NCI-H82 treated with DMSO at 0.1 percent for 48 hours (cell line): ENCODE results near the gene DAPL1.
A peak's percentile ranks its signal among the peaks of the same experiment; 100 is the strongest.

Experiments used
- DNase-seq: peaks from one replicate; lab custom pipeline; 2025; ENCODE audit not compliant: unreplicated experiment; lab: John Stamatoyannopoulos, UW

DAPL1 gene

DNA sequence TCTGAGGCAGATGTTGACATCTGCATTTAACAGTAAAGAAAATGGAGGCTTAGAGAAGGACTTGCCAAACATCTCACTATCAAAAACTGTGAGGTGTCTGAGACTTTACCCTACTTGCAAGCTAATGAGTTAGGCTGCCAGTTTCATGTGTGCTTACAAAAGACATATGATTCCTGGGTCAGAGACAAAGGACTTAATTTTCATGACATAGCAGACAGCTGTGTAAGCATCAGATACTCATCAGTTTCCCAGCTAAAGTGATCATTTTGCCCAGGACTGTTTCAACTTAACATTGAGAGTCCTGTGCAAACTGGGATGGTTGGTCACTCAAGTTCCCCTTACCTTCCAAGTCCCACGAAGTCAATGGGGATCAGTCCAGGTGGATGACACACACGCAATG, 18.9 kb upstream of the DAPL1 start:
- no peak for DNase-seq

DNA sequence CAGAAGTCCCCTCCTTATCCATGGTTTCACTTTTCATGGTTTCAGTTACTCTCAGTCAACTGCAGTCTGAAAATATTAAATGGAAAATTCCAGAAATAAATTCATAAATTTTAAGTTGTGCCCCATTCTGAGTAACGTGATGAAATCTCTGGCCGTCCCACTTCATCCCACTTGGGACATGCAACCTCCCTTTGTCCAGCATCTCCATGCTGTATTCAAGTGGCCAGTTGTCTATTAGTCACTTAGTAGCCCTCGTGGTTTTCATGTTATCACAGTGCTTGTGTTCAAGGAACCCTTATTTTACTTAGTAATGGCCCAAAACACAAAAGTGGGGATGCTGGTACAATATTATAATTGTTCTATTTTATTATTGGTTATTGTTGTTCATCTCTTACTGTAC, 18.0 kb upstream of the DAPL1 start:
- no peak for DNase-seq

DNA sequence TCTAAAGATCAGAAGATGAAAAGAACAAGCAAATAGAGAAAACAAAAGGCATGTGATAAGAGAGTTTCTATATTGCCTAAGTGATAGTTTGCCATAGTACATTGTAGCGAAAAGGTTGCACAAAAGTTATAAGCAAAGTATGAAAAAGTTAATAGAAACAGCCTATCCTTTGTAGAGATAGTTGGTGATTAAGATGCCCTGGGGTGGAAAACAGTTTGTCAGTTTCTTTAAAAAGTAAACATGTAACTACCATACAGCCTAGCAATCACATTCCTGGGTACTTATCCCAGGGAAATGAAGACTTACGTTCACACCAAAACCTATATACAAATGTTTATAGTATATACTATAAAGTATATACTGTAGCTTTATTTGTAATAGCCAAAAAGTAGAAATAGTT, 16.9 kb upstream of the DAPL1 start:
- DNase-seq, result no peak

DNA sequence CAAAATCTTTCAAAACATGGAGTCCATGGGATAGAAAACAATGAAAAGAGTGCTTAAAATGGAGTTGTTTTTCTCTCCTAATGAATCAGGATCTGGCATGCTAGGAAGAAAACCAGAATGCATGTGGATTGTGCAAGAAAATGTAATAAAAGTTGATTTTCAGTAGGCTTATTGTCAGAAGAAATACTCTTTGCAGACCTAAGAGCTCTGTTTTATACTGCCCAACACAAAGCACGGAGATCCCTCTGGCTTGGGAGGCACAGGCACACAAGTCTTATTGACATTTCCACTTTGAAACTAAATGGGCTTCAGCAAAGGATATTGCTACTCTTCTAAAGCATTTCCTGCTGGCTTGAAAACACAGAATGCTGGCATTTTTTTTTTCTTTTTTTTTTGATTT, 15.5 kb upstream of the DAPL1 start:
- no peak for DNase-seq

DNA sequence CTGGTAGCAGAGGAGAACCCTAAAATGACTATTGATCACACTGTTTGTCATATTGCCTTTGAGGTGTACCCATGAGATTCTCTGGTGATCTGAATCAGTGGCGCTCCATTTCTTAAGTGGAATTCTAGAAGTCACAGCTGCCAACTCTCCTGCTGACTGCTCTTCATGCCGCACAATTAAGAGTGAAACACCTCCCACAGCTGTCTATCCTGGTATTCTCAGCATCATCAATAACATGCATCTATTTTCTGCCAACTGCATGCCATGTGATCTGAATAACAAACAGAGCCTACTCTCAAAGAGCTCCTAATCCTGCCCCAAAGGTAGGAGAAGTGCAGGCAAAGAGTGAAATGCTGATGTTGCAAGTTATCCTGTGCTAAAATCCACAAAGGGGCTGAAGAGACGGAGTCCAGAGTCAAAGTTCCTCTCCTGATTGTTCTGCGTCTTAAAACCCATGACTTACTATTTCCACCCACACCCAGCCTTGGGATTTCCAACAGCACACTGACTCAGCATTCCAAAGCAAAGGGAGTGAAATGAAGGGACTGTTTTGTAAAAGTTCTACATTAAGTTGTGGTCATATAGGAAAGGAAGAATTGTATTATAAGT, 13.7 kb upstream of the DAPL1 start:
- no peak for DNase-seq

DNA sequence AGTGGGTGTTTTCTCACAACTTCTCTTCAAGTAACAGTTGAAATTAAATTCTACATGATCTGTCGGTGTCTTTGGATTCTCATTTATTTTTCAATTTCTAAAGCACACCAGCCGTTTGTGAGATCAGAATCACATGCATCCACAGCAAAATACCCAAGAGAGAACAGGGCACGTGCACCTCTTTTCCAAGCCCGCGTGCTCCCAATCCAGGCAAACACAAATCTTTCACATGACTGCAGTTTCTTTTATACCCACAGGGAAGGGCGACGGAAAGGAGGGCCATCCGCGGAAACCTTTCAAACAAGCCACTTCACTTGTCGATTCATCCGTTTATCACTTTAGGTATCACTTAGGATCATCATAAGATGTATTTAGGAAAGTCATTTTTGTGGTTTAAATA, 13.0 kb upstream of the DAPL1 start:
- no peak for DNase-seq

DNA sequence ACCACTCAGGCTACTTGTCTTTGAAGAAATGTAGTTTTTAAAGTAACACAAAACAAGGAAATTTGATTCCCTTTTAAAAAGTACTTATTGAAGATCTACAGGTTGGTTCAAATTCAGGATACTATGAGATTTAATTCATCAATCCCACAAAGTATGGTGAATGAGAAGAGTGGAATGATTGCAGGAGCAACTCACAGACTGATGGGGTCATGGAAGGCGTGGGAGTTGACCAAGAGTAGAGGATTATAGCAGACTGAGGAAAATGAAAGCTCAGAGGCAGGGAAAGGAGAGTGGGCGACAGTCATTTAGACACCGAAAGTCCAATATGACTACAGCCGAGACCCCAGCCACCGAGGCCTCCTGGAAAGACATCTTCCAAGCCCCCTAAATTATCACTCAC, 12.5 kb upstream of the DAPL1 start:
- no peak for DNase-seq

DNA sequence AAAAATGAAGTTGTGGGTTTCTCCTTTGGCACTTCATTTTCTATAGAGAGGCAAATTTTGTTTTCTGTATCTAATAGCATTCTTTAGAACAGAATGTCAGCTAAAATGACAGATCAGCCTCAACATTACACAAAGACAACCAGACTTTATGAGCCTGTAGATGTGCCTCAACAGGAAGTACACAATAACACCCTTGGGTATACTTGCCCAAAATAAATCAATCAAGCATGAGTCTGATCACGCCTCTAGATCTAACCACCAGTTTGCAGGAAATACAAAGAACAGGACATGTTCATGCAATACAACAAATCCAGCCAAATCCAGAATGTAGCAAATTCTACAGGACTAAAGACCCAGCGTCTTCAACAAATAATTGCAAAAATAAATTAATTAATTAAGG, 11.2 kb upstream of the DAPL1 start:
- DNase-seq, result no peak

DNA sequence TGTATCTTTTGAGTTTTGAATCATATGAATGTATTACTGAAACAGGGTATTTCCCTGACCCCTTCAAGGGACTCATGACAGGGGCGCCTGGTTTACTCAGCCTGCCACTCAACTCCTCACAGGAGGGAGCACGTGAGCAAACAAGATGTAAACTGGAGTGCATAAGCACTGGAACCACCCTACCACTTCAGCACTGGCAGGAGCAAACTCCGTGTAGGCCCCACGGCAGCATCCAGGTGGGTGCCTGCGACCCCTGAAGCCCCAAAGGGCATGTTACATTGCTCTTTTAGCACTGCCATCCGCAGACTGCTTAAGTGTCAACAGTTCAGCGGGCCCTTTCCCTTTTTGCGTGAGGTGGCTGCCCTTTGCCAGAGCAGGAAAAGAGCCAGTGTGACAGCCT, 8.2 kb upstream of the DAPL1 start:
- no peak for DNase-seq

DNA sequence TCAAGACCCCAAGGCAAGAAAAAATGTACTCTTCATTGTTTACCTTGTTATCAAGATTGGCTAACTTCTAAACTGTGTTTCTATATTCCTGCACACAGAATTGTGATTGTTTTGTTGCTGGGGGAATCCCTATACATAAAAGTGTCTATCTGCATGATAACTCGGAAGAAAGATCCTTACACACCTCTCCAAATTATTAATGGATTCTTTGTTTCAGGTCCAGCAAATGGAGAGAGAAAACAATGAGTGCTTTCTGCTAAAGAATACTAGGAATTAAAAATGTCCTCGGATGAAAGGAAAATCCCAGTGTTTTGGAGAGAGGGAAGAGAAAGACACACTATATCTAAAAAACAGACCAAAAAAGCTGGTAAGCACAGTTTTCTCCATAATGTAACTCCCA, 6.2 kb upstream of the DAPL1 start:
- DNase-seq, result no peak

DNA sequence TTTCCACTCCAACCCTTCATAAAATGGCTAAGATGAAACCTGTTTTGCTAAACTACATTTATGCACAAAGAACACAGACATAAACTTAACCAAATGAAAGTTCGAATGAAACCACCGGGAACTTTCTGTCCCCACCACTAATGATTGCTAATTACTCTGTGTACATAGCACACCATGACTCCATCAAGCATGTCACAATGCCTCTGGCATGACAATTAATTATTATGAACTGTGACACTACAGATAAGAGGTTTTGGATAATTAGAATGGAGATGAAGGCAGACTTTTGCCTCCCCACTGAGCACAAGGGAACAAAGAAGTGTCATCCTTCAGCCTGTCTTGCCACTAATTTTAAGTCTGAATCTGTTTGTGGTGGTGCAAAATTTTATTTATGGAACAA, 1.5 kb downstream of the DAPL1 start:
- no peak for DNase-seq

DNA sequence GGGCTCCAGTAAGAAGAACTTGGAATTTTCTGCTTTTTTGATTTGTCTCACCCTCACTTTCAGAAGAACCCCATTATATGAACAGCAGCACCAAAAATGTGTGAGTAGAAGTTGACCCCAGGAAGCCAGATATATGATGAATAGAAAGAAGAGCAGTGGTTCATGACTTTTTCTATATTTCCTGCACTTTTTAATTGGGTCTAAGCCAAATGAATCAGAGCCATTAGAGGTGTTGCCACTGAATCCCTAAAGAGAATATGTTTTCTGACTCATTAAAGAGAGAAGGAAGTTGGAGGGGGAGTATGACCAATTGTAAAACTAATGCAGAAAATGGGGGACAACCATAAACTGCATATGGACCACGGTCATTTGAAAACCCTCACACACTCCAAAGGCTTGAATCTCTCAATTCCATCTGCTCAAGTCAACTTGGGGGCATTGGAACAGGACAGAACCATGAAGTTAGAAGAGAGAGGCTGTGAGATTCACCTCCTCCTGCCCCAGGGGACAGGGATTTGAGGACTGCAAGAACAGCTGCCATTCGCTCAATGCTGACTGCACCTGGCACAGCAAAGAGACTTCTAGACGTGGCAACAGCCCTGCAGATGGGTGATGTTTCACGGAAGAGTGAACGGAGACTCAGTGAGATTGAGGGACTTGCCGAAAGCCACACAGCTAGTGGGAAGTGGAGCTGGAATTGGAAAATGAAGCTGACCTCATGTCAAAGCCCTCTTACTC, 3.0 kb downstream of the DAPL1 start:
- no peak for DNase-seq

DNA sequence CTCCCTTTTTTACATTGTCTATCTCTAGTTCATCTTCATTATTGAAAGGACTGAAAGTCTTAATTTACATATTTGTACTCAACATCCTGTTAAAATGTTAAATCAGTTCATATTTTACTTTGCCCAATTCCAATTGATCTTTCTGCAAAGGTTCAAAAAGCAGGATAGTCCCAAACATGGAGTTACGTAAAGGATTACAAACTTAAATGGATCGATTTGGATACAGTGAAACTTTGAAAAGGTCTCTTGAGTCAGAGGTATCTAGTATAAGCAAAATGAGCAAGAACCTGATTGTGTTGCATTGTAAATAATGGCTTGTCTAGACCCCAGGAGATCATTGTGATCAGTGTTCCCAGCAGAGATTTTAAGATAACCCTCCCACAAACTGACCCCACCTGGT, 4.1 kb downstream of the DAPL1 start:
- no peak for DNase-seq

DNA sequence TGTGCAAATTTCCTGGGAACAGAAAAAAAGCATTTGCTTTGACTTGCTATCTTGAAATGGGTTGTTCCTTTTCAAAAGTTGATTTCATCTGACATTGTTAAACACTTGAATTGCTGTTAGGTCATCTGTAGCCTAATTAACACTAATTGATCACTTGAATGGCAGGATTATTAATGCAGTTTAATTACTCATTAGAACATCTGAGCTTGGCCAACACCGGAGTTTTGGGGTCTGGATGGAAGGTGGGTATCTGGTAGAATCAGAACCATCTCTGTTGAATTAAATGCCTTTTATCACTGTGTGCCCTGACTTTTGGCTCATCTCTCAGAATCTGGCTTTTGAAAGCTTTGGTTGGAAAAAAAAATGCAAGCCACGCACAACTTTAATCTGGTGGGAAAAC, 8.4 kb downstream of the DAPL1 start:
- DNase-seq, result no peak

DNA sequence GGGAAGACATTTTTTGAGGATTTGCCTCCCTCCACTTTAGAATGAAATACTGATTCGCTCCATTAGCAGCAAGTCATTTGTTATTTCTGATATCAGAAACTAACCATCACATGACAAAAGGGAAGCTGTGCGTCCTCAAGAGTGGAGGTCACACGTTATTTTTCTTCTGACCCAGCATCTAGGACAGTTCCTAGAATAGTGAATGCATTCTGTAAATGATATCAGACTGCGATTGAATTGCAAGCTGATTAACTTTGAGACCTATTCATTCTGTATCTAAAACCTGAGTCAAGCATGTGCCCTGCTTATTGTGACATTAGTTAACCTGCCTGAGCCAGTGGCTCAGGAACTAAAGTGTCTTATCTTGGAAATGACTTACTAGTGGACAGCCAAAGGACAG, 10.1 kb downstream of the DAPL1 start:
- no peak for DNase-seq

DNA sequence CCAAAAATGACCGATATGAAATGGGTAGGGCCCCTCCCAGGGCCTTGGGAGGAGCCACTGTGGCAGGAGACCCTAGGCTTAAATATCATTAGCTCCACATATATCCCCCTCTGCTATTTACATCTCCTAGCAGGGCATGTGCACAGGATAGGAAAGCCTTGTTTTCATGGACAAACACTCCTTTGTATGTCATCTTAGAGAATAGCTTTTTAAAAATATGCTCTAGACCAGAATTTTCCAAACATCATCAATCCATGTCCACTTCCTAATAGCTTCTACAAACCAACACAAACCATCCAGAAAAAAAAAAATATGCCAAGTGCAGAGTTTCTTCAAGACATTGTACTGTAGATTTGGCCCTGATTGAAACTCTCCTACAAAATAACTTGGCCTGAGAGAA, 10.8 kb downstream of the DAPL1 start:
- no peak for DNase-seq

DNA sequence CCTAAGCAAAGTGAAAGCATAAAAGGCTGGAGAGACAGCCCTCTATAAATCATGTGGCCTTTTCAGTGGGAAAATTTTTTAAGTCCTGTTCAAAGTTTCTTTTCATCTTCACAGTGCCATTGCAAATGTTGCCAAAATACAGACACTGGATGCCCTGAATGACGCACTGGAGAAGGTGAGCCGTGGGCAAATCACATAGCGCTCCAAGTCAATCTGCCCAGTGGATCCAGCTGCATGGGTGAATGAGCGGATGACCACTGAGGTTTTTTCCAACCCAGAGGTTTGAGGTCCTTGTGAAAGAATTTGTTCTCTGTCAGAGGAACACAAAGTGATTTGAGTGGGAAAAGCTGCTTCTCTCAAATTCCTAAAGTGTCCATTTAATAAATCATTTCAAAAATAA, 11.8 kb downstream of the DAPL1 start:
- no peak for DNase-seq

DNA sequence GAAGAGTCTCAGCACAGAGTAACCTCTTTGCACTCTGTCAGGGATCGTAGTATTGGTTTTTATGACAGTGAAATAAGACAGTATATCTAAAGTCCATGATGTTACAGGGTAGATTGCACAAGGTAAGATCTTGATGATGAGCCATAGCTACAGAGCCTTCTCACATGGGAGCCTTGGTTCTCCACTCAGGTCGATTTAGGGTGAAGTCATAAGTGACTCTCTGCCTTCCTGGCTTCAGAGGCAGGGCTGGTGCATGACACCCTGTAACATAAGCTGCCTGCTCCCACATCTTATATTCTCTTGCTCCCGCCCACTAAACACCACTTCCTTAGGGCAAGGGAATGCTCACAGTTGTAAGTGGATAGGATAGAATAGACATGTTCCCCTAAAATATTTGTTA, 13.3 kb downstream of the DAPL1 start:
- no peak for DNase-seq

DNA sequence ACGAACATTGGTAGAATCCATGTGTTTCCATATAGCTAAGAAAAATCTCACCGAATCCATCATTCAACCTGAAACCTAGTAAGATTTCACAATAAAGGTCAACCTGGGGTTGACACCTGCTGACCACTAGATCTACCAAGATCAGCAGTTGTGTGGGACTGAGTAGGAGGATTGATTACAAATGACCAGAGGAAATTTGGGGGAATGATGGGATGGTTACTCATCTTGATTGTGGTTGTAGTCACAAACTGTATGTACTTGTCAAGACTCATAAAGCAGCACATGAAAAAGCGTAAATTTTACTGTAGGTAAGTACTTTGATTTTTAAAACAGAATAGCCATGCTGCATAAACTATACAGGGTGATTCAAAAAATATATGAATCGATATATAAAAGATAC, 14.7 kb downstream of the DAPL1 start:
- DNase-seq, result no peak

DNA sequence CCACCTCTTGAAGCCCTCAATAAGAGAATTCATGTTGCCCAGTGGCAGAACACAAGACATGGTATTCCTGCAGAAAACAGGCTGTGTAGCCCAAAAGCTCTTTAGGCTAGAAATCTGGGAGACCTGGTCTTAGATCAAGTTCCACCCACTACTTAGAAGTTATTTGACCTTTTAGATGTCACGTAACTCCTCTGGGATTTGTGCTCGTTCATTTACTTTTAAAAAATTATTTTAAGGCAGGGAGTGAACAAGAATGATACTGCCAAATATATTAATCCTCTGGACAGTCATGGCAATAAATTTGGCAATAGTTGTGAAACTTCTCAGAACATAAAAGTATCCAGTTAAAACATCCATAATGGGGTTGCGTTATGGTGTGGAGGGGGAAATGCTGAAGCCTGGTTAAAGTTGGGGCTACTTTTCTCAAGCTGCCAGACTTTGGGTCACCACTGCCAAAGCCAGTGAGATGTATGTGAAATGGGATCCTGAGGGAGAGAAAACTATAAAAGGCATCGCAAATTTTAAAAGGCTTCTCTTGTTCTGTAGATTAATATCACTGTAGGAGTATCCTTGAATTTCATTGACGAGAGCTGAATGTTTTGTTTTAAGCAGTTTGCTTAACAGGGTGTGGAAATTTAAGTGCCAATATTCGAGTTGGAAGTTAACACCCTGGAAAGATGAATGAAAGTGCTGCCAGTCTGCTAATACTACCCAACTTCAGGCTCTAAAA, 15.8 kb downstream of the DAPL1 start:
- no peak for DNase-seq

DNA sequence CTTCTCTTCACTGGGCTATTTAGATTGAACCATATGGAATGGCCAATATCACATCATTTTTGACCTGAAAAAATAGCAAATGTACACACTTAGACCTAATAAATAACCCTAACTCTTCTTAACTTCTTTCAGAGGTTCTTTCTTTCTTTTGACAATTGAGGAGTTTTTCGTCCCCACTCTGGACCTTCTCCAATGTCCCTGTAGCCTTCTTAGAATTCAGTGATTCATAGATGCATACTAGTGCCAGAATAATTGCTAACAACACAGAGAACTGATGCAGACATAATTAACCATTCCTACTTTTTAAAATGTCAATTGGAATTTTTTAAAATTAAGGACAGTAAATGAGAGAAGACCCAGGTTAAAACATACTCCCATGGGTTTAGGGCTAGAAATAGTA, 20.0 kb downstream of the DAPL1 start:
- DNase-seq, result no peak

DNA sequence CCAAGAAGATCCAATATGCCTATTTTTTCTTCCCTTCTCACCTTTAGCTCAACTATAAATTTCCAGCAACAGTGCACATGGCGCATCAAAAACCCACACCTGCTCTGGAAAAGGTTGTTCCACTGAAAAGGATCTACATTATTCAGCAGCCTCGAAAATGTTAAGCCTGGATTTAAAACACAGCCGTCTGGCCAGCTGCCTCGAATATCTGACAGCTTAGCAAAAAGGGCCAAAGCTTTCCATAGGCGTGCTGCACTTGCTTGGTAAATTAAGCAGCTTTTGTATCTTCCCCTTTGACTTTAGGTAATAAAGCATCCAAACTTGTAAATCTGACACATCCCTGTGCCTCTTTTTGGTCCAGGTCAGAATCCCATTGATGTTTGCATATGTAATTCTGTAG, 20.5 kb downstream of the DAPL1 start:
- peak; percentile 75 for DNase-seq

DNA sequence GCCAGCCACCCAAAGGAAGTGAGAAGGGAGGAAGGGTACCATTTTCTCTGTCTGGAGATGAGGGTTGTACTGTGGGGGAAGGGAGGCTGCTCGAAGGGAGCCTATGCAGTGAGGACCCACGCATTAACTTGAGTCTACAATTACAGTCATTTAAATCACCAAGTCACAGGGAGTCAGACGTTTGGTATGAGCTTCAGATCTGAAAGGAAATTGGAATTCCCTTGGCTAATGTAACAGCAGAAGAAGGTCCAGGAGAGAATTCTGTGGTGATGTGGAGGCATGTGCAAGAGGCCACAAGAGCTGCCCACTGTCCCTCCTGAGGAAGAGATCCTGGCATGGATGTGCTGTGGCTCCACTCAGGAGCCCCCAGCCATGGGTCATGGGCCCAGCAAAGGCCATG, 22.5 kb downstream of the DAPL1 start:
- DNase-seq, result no peak
